ENCODE measurements around the gene ATP6V1G1.
A peak's percentile ranks its signal among the peaks of the same experiment; 100 is the strongest.

The ATP6V1G1 gene

DNA sequence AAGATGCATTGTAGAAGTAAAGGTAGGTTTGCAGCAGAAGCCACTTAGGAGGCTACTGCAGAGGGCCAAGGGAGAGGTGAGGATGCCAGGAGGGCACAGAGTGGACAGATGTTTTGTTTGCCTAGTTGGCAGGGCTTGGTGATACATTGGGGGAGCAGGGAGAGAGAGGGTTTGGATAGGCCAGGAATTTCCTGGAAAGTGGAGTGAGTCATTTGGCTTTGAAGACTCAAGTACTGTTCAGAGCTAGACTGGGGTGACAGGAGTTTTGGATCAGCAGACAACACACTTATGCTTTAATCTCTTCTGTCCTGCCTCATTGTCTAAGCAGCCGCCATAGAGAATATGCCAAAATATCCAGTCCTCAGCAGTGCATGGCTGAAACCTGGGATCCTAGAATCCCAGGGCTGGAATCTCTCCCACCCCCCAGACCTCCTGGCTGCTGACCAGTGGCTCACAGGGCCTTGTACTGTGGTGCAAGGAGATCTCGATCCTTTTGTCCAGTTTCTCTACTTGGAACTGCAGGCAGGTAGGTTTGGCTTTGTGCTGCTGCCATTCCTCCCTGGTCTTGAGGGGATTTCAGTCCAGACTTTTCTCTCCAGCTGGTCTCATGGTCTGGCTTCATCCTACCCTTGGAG lies 34.5 kb downstream of the ATP6V1G1 start:
- peak; percentile 87 for DNase-seq (ENCODE audit: low read depth)
- H3K4me3 ChIP-seq (ENCODE audit: control insufficient read depth, low read depth, low read length): no peak overlapping the region
- TF ChIP-seq, protein P1, sequence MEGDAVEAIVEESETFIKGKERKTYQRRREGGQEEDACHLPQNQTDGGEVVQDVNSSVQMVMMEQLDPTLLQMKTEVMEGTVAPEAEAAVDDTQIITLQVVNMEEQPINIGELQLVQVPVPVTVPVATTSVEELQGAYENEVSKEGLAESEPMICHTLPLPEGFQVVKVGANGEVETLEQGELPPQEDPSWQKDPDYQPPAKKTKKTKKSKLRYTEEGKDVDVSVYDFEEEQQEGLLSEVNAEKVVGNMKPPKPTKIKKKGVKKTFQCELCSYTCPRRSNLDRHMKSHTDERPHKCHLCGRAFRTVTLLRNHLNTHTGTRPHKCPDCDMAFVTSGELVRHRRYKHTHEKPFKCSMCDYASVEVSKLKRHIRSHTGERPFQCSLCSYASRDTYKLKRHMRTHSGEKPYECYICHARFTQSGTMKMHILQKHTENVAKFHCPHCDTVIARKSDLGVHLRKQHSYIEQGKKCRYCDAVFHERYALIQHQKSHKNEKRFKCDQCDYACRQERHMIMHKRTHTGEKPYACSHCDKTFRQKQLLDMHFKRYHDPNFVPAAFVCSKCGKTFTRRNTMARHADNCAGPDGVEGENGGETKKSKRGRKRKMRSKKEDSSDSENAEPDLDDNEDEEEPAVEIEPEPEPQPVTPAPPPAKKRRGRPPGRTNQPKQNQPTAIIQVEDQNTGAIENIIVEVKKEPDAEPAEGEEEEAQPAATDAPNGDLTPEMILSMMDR (conservative IDR thresholded peaks at IDR 0.05; ENCODE audit: control insufficient read depth, insufficient read depth, low read depth, low read length): no peak

DNA sequence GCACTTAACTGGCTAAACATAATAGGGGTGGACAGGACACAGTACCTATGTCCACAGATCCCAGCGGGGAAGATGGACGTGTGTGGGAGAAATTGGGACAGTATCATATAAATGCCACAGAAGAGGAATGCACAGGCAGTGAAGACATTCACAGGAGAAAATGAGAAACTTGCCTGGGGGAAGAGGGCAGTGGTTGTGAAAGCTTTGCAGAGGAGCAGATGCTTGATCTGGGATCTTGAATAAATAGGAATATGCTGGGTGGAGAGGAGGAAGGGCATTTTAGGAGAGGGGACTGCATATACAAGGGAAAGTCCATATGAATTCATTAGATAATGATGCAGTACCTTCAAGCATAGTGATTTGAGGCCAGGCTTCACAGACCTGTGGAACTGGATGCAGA lies 37.1 kb downstream of the ATP6V1G1 start:
- DNase-seq (ENCODE audit: low read depth): no peak
- TF ChIP-seq, protein P1 (conservative IDR thresholded peaks at IDR 0.05; ENCODE audit: control insufficient read depth, insufficient read depth, low read depth, low read length): no peak
- no peak overlapping the region for H3K4me3 ChIP-seq (ENCODE audit: control insufficient read depth, low read depth, low read length)

DNA sequence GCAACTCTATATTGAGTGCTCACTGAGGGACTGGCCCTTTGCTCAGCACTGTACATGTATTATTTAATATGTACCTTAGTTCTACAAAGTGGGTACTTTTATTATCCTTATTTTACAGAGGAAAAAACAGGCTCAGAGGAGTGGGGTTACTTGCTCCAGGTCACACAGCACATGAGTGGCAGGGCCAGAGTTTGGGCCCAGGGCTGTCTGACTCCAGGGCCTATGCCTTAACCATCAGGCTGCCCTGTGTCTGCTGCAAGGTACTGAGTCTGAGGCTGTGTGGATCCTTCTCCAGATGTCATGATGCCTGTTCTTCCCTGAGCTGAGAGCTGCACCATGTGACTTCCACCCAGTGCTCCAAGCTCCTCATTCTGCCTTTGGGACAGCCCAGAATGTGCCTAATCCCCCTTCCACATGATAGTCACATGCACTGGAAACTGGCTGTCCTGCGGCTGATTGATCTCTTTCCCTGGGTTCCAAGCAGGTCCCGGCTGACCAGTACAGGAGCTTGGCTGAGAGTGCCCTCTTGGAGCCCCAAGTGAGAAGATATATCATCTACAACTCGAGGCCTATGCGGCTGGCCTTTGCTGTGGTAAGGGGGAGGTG lies 38.9 kb downstream of the ATP6V1G1 start:
- no peak overlapping the region for H3K4me3 ChIP-seq (ENCODE audit: control insufficient read depth, low read depth, low read length)
- DNase-seq (ENCODE audit: low read depth): no peak
- TF ChIP-seq, protein P1 (conservative IDR thresholded peaks at IDR 0.05; ENCODE audit: control insufficient read depth, insufficient read depth, low read depth, low read length): no peak

DNA sequence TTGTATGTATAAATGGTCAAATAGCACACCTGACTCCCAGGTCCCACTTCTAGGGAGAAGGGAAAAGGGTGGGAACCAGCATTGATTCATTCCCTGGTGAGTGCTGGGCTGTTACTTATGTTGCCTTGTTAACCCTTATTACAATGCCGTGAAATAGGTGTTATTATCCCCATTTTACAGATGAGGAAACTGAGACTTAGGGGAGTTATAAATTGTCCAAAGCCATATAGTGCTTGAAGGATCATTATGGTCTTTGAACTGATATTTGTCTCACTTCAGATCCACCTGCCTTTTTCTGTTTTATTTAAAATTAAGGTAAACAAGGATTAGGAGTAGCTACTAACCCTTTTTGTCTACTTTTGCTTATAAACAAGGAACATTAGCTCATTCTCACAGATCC lies 40.0 kb downstream of the ATP6V1G1 start:
- no peak overlapping the region for H3K4me3 ChIP-seq (ENCODE audit: control insufficient read depth, low read depth, low read length)
- TF ChIP-seq, protein P1 (conservative IDR thresholded peaks at IDR 0.05; ENCODE audit: control insufficient read depth, insufficient read depth, low read depth, low read length): no peak

DNA sequence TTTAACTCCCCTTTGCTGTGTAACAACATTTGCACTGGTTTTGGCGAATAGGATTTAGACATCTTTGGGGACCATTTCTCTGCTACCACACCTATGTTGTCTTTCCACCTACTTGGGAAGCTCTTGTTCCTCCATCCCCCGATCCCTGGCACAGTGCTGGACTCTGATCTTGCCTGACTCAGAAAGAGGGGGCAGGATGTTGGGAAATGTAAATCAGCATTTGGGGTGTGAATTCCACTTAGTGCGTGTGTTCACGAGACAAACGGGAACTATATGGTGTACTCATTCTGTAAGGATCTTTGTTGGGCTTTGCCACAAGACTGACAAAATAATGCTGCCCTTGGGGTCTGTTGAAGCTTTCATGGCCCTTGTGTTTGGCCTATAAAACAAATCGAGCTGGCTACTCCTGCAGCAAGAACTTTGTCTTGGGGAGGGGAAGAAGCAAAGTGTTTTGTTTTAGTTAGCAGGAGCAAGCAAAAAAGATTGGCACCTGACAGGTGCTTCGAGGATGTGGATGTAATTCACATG lies 42.1 kb downstream of the ATP6V1G1 start:
- TF ChIP-seq, protein P1 (conservative IDR thresholded peaks at IDR 0.05; ENCODE audit: control insufficient read depth, insufficient read depth, low read depth, low read length): no peak
- H3K4me3 ChIP-seq (ENCODE audit: control insufficient read depth, low read depth, low read length): no peak overlapping the region
- peak; percentile 49 for DNase-seq (ENCODE audit: low read depth)

More for the DNA sequence above, 40.0 kb downstream of the ATP6V1G1 start:
- no peak for DNase-seq (ENCODE audit: low read depth)

DNA sequence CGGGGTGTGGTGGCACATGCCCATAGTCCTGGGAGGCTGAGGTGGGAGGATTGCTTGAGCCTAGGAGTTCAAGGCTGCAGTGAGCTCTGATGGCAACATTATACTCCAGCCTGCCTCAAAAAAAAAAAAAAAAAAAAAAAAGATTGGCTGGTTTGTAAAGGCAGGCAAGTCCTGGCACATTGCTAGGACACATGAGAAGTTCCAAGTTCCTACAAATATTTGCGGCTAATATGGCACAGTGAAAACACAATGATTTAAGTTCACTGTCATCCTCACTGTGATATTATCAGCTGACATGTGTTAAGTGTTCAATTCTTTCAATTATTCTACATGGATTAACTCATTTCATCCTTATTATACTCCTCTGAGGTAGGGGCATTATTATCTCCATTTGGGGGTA lies 43.6 kb downstream of the ATP6V1G1 start:
- no peak overlapping the region for H3K4me3 ChIP-seq (ENCODE audit: control insufficient read depth, low read depth, low read length)
- TF ChIP-seq, protein P1 (conservative IDR thresholded peaks at IDR 0.05; ENCODE audit: control insufficient read depth, insufficient read depth, low read depth, low read length): no peak
- DNase-seq (ENCODE audit: low read depth): no peak
